GM23248 (cell line): ENCODE data around the gene HOMER1.

Experiments
- EZH2 ChIP-seq: fragments of 200-600 bp; sonication (generic); IDR thresholded peaks from 2 replicates; pipeline ENCODE4 v1.6.1; 2018; ENCODE audit warnings: antibody characterized with exemption, mild to moderate bottlenecking; ENCODE audit not compliant: insufficient read depth, poor library complexity, severe bottlenecking
- EZH2phosphoT487 ChIP-seq: fragments of 200-600 bp; sonication (generic); IDR thresholded peaks from 2 replicates; pipeline ENCODE4 v1.6.1; 2018; ENCODE audit warnings: antibody characterized with exemption, moderate library complexity, mild to moderate bottlenecking, low read depth; ENCODE audit not compliant: insufficient read depth

- TF ChIP-seq EZH2 (no peak), EZH2phosphoT487 (no peak)
Observed at GRCh38 chr5:79540939-79541338, 27.0 kb upstream of the HOMER1 start.
